Astrocyte (in vitro differentiated cells and primary cell): ENCODE measurements around the gene BCL2L14.

ENCODE experiments used
- EZH2 ChIP-seq: IDR thresholded peaks from 2 replicates; pipeline ENCODE4 v1.6.1; 2012; ENCODE audit warnings: mild to moderate bottlenecking, low read length, inconsistent platforms; ENCODE audit not compliant: insufficient read depth
- TF ChIP-seq, protein P1 (sequence below): IDR thresholded peaks from 2 replicates; pipeline ENCODE4 v1.5.1; 2011; ENCODE audit warnings: low read depth, mild to moderate bottlenecking, inconsistent platforms, low read length, moderate library complexity; ENCODE audit not compliant: insufficient read depth

DNA sequence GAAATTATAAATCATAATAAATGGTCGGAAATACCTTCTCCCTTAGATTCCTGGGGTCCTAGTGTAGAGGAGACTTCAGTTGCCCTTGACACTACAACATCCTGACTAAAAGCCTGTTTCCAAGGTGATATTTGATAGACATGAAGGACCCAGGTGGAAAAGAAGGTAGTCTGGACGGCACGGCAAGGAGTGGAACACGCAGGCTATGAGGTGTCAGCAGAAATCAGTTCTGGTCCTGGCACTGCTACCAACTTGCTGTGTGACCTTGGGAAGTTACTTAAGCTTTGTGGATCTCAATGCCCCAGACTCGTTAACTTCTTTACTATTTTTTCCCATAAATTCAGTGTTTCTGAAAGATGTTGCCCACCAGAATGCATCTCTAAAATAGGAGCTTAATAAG, 36.9 kb upstream of the BCL2L14 start:
- TF ChIP-seq, protein P1, sequence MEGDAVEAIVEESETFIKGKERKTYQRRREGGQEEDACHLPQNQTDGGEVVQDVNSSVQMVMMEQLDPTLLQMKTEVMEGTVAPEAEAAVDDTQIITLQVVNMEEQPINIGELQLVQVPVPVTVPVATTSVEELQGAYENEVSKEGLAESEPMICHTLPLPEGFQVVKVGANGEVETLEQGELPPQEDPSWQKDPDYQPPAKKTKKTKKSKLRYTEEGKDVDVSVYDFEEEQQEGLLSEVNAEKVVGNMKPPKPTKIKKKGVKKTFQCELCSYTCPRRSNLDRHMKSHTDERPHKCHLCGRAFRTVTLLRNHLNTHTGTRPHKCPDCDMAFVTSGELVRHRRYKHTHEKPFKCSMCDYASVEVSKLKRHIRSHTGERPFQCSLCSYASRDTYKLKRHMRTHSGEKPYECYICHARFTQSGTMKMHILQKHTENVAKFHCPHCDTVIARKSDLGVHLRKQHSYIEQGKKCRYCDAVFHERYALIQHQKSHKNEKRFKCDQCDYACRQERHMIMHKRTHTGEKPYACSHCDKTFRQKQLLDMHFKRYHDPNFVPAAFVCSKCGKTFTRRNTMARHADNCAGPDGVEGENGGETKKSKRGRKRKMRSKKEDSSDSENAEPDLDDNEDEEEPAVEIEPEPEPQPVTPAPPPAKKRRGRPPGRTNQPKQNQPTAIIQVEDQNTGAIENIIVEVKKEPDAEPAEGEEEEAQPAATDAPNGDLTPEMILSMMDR, result no peak
- TF ChIP-seq EZH2, result no peak
